IMR-90 (cell line): ENCODE measurements around the gene AMFR.

Experiments
- BHLHE40 ChIP-seq: fragments of 150-350 bp; IDR thresholded peaks from 2 replicates; pipeline ENCODE4 v1.6.1; 2016; ENCODE audit warnings: mild to moderate bottlenecking, low read depth, low read length
- CEBPB ChIP-seq: IDR thresholded peaks from 2 replicates; pipeline ENCODE4 v1.6.1; 2012; ENCODE audit warnings: low read depth, low read length, improper control_type of control experiment
- CHD1 ChIP-seq: IDR thresholded peaks from 2 replicates; pipeline ENCODE4 v1.6.1; 2012; ENCODE audit warnings: low read depth, low read length, improper control_type of control experiment
- CTCF ChIP-seq: conservative IDR thresholded peaks from 2 replicates; pipeline ENCODE4 v1.5.1; 2012; ENCODE audit warnings: mild to moderate bottlenecking, low read depth, low read length, improper control_type of control experiment
- MAFK ChIP-seq: IDR thresholded peaks from 2 replicates; pipeline ENCODE4 v1.6.1; 2012; ENCODE audit warnings: low read depth, low read length, improper control_type of control experiment
- MXI1 ChIP-seq: IDR thresholded peaks from 2 replicates; pipeline ENCODE4 v1.6.1; 2012; ENCODE audit warnings: low read depth, mild to moderate bottlenecking, low read length, moderate library complexity, borderline replicate concordance
- NFE2L2 ChIP-seq: fragments of 150-350 bp; IDR thresholded peaks from 2 replicates; pipeline ENCODE4 v1.6.1; 2016; ENCODE audit warnings: low read depth, mild to moderate bottlenecking, low read length
- POLR2A ChIP-seq: IDR thresholded peaks from 2 replicates; pipeline ENCODE4 v1.6.1; 2012; ENCODE audit warnings: mild to moderate bottlenecking, low read depth, low read length
- RAD21 ChIP-seq: IDR thresholded peaks from 2 replicates; pipeline ENCODE4 v1.6.1; 2012; ENCODE audit warnings: low read length, improper control_type of control experiment
- RCOR1 ChIP-seq: IDR thresholded peaks from 2 replicates; pipeline ENCODE4 v1.6.1; 2012; ENCODE audit warnings: mild to moderate bottlenecking, low read length, improper control_type of control experiment; ENCODE audit not compliant: insufficient replicate concordance
- RFX5 ChIP-seq: IDR thresholded peaks from 2 replicates; pipeline ENCODE4 v1.8.0; 2012; ENCODE audit warnings: low read depth, mild to moderate bottlenecking, low read length, moderate library complexity
- SMC3 ChIP-seq: fragments of 150-350 bp; IDR thresholded peaks from 2 replicates; pipeline ENCODE4 v1.6.1; 2016; ENCODE audit warnings: low read depth, mild to moderate bottlenecking, antibody characterized with exemption, low read length, moderate library complexity
- TF ChIP-seq, protein P1 (sequence below): fragments of 150-350 bp; IDR thresholded peaks from 2 replicates; pipeline ENCODE4 v1.6.1; 2017; ENCODE audit warnings: mild to moderate bottlenecking, antibody characterized with exemption, low read length, low read depth

GRCh38 chr16:56325956-56326355, 99.4 kb downstream of the AMFR start:
- TF ChIP-seq CTCF (no peak), POLR2A (no peak), RFX5 (no peak), RCOR1 (no peak), MAFK (no peak), SMC3 (no peak), CEBPB (no peak), MXI1 (no peak), RAD21 (no peak), CHD1 (no peak), NFE2L2 (no peak), BHLHE40 (no peak)
- TF ChIP-seq, protein P1, sequence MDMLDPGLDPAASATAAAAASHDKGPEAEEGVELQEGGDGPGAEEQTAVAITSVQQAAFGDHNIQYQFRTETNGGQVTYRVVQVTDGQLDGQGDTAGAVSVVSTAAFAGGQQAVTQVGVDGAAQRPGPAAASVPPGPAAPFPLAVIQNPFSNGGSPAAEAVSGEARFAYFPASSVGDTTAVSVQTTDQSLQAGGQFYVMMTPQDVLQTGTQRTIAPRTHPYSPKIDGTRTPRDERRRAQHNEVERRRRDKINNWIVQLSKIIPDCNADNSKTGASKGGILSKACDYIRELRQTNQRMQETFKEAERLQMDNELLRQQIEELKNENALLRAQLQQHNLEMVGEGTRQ = no peak
